ENCODE data around the gene MRPS7. TPM values are rescaled to one million over a fixed set of nuclear protein-coding genes. Genes with fewer than 3 reads are reported as not detected.

MRPS7 gene
- 34.7 TPM for total RNA-seq
- long read RNA-seq, transcript MRPS7-203 (4 exons, 1,638 nt), result minor isoform, 7 of 77 reads
- long read RNA-seq, transcript MRPS7-201 (5 exons, 1,406 nt), result major isoform, 61 of 77 reads
- long read RNA-seq, partial matches to known transcripts, result 0 of 77 reads
- long read RNA-seq, other reads (novel, unspliced or antisense), result 7 of 77 reads

DNA sequence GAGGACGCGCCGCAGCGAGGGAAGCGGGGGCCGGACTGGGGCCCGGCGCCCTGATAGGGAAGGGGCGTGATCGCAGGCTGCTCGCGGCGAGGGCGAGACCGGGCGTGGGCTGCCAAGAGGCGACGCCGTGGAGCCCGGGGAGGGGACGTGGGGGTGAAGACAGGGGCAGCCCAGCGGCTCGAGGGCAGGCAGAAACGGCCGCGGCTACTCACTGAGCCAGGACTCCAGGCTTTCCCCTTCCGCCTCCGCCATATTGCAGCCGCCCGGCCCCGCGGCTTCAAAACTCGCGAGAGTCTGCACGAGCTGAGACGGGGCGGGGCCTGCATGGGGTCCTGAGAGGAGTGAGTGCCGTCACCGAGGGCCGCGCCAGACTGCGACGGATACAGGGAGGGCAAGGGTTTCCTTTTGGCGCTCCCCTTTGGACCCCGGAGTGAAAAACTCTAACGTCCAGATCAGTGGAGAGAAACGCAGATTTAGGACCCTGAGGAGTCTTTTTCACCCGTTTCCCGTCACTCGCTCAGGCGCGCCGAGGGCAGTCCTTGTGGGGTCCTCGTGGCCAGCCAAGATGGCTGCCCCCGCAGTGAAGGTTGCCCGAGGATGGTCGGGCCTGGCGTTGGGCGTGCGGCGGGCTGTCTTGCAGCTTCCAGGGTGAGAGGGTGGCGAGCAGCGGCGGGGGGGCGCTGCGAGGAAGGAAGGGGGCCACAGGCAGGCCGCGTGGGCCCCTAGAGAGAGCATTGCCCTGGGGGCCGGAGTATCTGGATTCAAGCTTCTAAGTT lies at the start of gene MRPS7, which contains the start of gene GGA3:
Gene MRPS7, plus strand, starts transcription at position 544 of the 776 bp plus-strand sequence. Its CDS starts 22 bp downstream, at position 566.
Gene GGA3, minus strand, starts transcription at position 271 of the 776 bp plus-strand sequence. Its CDS starts 19 bp downstream, at position 252.
- Histone ChIP-seq H3K9me3 (no peaks in the 10 kb centered on the region), H3K4me1 (peaks cover 27% of the 10 kb centered on the region), H3K27ac (peak within 1 kb of the TSS; percentile 99), H3K36me3 (peaks cover 35% of the 10 kb centered on the region), H3K27me3 (no peaks in the 10 kb centered on the region), H3K4me3 (peak within 1 kb of the TSS; percentile 100)
- no peak for TF ChIP-seq CTCF (IDR thresholded peaks at IDR 0.05)
- intact Hi-C loops (cut with DNase I), result no loop called here
- ATAC-seq, result peak; percentile 98
- DNase-seq, result peak; percentile 98

DNA sequence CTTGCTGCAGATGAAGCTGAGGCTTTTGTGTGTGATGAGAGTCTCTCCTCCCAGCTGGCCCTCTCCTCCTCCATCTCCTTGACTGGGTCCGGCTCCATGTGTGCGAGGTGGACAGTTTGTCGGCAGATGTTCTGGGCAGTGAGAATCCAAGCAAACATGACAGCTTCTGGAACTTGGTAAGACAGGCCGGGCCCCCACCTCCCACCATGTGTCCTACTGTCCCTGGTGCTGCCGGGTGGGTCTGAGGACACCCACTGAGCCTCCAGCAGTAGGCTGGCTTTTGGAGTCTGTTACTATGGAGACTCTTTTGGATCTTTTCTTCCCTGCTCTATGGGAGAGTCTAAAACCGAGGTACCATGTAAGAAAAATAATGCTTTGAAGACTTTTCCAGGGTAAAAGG lies 43.5 kb upstream of the MRPS7 start:
- H3K36me3 ChIP-seq, result peaks cover 86% of the 10 kb centered on the region
- ATAC-seq (no peak), DNase-seq (no peak)
- intact Hi-C loops (cut with DNase I), result no loop called here
- H3K4me1 ChIP-seq, result no peaks in the 10 kb centered on the region
- no peaks in the 10 kb centered on the region for H3K27me3 ChIP-seq
- no peak overlapping the region for H3K27ac ChIP-seq
- TF ChIP-seq CTCF (IDR thresholded peaks at IDR 0.05), result no peak
- H3K4me3 ChIP-seq, result no peak overlapping the region
- no peaks in the 10 kb centered on the region for H3K9me3 ChIP-seq

DNA sequence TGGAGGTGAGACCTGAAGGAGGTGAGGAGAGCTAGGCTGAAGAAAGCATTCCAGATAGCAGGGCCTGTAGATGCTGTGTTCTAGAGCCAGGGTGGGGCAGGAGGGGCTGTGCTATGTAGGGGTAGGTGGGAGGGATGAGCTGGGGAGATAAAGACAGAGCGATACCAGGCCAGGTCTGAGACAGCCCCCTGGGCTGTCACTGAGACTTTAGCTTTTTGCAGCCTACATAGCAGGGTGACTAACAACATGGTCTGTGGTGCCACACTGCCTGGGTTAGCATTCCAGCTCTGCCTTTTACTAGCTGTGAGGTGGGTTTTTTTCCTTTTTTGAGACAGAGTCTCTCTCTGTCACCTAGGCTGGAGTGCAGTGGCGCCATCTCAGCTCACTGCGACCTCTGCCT lies 41.9 kb upstream of the MRPS7 start:
- peaks cover 77% of the 10 kb centered on the region for H3K36me3 ChIP-seq
- no peak for TF ChIP-seq CTCF (IDR thresholded peaks at IDR 0.05)
- no peaks in the 10 kb centered on the region for H3K27me3 ChIP-seq
- no peak overlapping the region for H3K27ac ChIP-seq
- H3K9me3 ChIP-seq, result no peaks in the 10 kb centered on the region
- H3K4me3 ChIP-seq, result no peak overlapping the region
- no peaks in the 10 kb centered on the region for H3K4me1 ChIP-seq
- ATAC-seq (no peak), DNase-seq (no peak)
- intact Hi-C loops (cut with DNase I), result no loop called here

DNA sequence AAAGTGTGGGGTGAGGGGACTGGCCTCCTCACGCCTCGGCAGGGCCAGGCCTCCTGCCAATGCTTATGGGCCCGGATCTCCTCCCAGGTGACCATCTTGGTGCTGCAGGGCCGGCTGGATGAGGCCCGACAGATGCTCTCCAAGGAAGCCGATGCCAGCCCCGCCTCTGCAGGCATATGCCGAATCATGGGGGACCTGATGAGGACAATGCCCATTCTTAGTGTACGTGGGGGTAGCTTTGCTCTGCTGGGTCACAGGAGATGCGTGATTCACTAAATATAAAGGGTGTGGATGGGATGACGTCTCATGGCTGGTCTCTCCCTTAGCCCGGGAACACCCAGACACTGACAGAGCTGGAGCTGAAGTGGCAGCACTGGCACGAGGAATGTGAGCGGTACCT lies 36.7 kb upstream of the MRPS7 start:
- Histone ChIP-seq H3K4me1 (peaks cover 9% of the 10 kb centered on the region), H3K27ac (no peak overlapping the region), H3K9me3 (no peaks in the 10 kb centered on the region), H3K27me3 (no peaks in the 10 kb centered on the region), H3K36me3 (peaks cover 57% of the 10 kb centered on the region), H3K4me3 (no peak overlapping the region)
- no peak for DNase-seq
- no peak for TF ChIP-seq CTCF (IDR thresholded peaks at IDR 0.05)
- intact Hi-C loops (cut with DNase I), result no loop called here
- no peak for ATAC-seq

DNA sequence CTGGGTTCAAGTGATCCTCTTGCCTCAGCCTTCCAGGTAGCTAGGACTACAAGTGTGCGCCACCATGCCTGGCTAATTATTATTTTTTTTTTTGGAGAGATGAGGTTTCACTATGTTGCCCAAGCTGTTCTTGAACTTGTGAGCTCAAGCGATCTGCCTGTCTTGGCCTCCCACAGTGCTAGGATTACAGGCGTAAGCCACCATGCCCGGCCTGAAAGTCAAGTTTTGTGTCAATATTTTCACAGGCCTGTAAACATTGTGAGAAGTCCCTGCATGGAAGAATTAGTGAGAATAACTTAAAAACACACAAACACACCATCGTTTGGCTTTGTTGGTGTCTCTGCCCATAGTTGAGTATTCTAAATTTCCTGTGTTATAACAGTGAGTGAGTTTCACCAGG lies 34.0 kb upstream of the MRPS7 start:
- Histone ChIP-seq H3K27me3 (no peaks in the 10 kb centered on the region), H3K36me3 (peaks cover 68% of the 10 kb centered on the region), H3K4me3 (no peak overlapping the region), H3K9me3 (no peaks in the 10 kb centered on the region), H3K27ac (no peak overlapping the region), H3K4me1 (peaks cover 9% of the 10 kb centered on the region)
- no peak for ATAC-seq
- no peak for TF ChIP-seq CTCF (IDR thresholded peaks at IDR 0.05)
- intact Hi-C loops (cut with DNase I), result no loop called here
- no peak for DNase-seq
